GM21529 (cell line): ENCODE results near the gene TBX6.
"Not testable (repeated sequence)": the region's sequence is repeated elsewhere in the genome, so short reads cannot be mapped to it uniquely, and the experiment has no call there.

Experiments used
- ATAC-seq: cut with Tn5 transposase; IDR thresholded peaks from one replicate; pipeline ENCODE4 v1.9.1; 2021; ENCODE audit not compliant: unreplicated experiment

Gene TBX6

DNA sequence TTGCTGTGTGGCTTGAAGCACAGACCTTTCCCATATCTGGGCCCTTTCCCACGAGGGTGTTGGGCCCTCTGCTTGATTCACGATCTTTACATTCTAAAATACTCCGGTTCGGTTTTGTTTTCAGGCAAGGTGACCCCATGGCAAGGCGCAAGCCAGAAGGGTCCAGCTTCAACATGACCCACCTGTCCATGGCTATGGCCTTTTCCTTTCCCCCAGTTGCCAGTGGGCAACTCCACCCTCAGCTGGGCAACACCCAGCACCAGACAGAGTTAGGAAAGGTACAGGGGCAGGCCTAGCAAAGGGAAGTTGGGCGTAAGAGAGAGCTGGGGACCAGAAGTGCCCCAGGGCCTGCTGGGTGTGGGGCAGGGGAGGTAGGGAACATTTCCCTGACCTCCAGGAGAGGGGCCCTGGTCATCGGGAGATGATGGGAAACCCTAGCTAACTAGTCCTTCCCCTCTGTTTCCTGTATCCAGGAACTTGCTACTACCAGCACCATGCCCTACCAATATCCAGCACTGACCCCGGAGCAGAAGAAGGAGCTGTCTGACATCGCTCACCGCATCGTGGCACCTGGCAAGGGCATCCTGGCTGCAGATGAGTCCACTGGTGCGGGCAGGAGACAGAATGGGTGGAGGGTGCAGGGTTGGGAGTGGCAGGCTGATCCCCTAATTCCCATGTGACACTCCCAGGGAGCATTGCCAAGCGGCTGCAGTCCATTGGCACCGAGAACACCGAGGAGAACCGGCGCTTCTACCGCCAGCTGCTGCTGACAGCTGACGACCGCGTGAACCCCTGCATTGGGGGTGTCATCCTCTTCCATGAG is 24.8 kb downstream of the TBX6 start:
- ATAC-seq: no peak

DNA sequence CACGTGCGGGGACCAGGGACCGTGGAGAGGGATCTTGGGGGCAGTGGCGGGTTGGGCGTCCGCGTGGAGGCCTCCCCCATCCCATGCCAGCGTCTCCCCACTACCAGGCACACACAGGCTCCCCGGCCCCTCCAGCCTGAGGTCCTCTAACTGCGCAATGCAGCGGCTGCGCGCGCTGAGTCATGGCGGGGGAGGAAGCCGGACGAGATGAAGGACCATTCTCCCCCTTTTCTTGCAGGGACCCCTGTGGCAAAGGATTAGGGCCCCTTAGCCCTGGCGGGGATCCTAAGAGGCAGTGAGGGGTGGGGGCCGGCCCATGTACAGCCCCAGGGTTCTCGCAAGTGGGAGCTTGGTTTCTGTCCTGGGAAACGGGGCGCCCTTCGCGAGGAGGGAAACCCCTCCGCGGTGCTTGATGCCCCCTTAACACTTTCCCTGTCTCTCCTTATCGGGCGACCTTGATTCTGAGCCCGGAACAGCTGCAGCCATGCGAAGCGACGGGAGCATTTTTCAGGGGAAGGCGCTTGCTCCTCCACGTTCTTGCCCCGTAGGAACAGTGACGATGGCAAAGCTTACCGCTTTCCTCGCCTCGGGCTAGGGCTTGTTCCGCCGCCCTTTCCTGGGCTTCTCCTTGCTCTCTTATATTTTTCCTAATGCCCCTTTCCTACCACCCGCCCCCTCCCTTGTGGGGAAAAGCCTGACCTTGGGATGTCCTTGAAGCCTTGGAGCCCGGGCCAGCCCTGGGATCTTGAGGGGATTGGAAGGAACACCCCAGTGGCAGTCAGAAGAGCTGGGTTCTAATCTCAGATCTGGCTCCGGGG is 25.6 kb downstream of the TBX6 start:
- peak; percentile 3 for ATAC-seq

DNA sequence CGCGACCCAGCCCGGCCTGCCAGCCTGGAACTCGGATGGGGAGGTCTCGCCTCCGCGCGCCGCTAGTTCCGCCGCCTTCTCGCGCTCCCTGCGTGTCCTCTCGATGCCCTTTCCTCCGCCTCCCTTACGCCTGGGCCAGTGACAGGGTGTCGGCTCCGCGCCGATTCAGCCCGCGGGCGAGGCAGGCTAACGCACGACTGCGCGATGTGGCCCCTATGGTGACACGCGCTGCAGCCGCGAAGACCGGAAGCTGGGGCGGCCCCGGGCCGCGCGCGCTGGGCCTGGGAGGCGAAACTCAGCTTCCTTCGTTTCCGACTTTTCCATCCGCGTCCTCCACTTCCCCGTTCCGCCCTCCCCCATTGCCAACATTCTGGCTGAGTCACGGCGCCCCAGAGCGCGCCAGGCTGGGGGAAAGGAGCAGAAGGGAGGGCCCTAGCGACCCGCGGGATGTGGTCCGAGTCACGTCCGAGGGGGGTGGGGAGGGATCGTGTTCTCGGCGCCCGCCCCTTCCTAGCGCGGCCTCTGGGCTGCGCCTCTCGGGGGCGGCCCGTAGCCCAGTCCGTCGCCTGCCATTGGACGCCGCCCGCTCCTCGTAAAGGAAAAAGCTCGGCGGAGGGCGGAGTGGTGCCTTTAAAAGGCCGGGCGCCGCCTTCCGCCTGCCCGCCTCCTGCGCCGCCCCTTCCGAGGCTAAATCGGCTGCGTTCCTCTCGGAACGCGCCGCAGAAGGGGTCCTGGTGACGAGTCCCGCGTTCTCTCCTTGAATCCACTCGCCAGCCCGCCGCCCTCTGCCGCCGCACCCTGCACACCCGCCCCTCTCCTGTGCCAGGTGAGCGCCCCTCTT is 26.4 kb downstream of the TBX6 start, which contains the start of gene ALDOA:
Gene ALDOA (plus strand): TSS at position 659 of the 841 bp plus-strand sequence. CDS start 1,138 bp downstream, outside the sequence.
- peak; percentile 79 for ATAC-seq

DNA sequence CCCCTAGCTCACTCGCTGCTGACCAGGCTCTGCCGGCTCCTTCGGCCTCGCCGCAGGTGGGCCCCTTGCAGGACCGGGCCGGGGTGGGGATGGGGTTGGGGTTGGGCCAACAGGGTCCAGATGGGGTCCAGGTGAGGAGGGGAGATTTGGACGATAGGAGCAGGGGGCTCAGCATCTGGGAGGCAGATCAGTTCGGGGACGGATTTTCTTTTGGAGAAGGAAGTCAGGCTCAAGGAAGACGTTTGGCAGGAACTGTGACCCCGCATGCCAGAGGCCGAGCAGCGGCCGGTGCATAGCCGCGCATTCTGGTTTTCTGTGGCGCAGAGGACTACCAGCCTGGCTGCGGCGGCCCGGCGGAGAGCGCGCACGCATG is 27.0 kb downstream of the TBX6 start:
- no peak for ATAC-seq

DNA sequence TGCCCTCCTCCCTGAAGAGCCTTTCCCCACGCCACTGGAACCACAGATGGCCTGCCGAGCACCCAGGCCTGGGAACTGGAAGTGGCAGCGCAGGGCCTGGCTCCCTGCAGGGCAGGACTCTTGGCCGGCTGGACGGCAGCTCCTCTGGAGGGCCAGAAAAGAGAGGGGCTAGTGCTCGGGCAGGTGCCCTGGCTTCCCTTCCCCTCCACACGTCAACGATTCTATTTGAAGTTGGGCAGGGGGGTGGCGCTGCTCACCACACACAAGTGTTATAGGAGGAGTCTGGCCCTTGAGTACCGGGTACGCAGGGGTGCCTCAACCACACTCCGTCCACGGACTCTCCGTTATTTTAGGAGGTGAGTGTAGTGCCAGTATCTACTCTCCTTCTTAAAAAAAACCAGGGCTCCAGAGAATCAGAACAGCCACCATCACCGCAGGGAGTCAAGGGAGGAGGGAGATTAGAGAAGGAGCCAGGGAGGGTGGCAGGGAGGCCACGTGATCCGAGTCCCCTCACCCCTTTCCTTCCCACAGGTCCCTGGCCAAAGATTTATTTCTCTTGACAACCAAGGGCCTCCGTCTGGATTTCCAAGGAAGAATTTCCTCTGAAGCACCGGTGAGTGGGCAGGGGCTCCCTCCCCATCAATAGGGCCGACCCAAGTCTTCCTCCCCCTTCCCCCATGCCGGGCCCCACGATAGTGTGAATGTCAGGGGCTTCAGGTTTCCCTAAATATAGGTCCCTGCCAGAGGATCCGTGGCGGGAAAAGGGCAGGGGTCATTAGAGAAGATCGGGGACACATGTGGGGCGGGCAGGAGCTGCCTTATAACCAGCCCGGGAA is 27.6 kb downstream of the TBX6 start:
- ATAC-seq: peak; percentile 40

DNA sequence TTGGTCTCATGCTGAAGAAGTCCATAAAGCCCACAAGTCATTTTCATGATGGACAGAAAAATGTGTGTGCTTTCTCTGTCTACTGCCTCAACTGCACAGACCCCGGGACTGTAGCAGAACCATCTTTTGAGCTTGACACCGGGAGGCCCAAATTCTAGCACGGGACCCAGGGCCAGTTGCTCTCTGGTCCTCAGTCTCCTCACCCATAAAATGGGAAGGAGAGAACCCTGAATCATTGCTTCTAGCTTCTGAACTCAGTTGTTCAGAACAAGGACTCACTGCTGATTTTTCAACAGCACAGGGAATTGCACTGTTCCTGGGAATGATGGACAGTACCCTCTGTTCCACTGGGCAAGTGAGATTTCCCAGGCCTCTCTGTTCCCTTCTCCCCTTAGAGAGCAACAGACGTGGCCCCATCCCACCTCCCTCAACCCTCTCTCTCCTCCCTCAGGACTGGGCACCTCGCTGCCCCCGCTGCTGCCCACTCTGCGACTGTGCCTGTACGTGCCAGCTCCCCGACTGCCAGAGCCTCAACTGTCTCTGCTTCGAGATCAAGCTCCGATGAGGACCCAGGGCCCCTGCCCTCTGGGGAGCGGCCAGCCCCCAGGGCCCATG is 28.3 kb downstream of the TBX6 start:
- ATAC-seq: no peak

DNA sequence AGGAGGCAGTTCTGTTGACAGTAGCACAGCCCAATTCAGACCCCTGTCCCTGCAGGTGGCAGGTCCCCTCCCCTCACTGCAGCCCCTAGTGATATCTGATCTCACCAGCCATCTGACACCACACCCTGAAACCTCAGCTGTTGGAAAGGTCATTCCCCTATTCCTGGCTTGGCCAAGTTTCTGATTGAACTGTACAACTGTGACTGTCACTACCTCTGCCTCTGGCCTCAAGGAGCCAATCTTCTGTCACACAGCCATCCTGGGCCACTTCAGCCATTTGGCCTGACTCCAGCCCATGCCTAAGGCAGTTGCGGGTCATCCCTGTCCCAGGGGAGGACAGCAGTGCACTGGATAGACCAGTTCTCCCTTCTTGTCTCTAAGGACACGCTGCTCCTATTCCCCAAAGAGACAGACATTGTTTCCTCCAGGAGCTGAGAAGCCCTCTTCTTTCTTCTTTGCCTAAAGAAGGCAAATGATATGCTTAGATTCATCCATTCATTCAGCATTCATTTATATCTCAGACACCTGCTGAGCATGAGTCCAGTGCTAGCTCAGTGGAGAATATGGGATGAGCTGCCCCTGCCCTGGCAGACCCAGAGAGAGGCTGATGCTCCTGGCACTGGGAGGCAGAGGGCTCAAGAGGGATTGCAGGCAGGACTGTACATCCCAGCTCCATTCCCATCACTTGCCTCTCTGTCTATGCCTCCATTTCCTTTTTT is 30.7 kb downstream of the TBX6 start:
- ATAC-seq: no peak

DNA sequence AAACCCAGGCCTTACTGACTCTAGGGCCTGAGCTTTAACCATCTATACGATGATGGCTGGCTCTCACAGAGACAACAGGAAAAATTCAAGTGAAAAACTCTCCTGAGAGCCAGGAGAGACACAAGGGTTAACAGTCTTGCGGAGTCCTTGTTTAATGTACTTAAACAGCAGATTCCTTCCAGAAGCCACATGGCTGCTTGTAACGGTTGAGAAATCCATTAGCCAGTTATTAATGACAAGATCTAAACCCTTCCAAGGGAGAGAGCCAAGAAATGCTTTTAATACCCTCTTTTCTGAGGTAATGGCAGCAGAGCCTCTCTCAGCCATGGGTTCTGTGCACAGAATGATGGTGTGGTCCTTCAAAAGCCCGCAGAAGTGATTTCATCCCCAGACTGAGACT is 31.4 kb downstream of the TBX6 start:
- no peak for ATAC-seq

DNA sequence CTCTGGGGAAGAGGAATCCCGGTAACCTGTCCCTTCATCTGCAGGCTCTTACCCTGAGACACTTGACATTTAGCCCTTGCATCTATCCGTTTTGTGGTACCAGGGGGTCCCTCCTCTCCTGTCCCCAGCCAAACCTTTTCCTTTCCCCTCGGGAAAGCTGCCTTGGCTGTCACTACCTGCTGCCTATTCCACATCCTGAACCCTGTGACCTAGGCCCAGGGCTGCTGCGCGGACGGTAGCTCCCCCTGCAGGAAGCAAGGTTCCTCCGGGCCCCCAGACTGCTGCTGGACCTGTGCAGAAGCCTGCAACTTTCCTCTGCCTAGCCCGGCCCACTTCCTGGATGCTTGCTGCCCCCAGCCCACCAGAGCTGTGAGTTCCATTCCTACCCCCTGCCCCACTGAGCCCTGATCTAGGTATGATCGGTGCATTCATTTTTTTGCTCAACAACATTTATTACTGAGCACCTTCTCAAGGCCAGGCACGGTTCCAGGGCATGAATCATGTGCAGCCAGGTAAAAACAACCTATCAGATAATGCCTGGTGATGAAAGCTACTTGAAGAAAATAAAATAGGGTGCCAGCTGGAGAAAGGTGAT is 36.7 kb downstream of the TBX6 start:
- no peak for ATAC-seq

DNA sequence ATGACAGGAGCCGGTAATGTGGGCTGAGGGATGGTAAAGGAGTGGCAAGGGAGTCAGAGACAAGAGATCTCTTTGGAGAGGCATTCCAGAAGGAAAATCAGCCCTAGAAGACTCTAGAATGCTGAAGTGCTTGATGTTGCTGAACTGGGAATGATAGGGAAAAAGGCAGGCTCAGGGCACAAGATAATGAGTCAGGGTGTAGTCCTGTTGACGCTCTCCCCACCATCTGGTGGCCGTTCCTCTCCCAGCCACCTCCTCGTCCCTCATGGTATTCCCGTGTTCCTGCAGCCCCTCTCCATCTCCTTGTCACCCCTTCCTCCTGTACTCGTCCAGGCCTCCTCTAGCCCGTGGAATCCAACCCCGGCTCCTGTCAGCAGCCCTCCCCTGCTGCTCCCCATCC is 37.3 kb downstream of the TBX6 start:
- ATAC-seq: no peak

DNA sequence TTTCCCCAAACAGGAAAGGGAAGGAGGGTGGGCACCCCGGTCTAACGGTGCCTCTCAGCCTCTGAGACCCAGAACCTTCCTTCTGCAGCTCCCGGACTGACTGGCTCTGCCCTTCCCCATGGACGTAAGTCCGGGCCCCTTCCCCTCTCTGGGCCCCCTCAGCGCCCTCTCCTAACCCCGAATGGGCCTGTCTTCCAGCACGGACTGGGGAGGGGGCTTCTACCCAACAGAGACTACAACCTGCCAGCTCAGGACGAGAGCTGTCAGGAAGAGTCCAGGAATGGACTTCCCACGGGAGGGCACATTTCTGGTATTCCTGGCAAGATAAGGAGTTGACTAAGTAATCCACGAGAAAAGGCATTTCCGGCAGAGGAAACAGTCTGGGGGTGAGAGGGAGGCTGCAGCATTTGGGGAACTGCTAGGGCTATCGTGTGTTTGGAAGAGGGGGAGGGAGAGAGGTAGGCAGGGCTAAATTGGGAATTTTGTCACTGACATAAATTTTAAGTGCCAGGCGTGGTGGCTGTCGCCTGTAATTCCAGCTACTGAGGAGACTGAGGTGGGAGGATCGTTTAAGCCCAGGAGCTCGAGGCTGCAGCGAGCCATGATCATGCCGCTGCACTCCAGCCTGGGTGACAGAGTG is 38.2 kb downstream of the TBX6 start:
- ATAC-seq: no peak

DNA sequence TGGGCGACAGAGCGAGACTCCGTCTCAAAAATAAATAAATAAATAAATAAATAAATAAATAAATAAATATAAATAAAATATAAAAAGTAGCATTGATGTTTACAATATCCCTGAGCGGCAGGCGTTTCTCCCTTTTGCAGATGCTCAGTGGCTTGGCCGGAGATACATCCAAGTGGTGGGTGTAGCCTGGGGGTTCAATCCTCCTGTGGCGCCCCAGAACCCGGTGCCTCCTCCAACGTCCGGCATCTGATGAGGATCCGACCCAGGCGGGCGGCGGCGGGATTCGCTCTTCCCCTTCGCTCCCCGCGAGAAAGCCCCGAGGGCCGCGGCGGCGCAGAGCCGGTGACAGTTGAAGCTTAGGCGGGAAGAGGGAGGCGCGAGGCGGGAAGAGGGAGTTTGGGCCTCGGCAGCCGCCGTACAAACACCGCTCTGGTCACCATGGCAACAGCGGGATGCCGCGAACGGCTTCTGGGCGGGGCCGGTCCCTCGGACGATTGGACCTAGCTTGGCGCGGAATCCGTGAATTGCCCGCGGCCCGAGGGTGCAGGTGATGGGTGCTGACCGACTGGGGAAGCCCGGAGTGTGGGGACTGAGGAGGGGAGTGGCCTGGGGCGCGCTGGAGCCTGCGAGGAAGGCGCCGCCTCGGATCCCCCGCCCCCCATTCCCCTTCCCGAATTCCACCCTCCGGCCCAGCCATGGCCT is 38.9 kb downstream of the TBX6 start:
- no peak for ATAC-seq

DNA sequence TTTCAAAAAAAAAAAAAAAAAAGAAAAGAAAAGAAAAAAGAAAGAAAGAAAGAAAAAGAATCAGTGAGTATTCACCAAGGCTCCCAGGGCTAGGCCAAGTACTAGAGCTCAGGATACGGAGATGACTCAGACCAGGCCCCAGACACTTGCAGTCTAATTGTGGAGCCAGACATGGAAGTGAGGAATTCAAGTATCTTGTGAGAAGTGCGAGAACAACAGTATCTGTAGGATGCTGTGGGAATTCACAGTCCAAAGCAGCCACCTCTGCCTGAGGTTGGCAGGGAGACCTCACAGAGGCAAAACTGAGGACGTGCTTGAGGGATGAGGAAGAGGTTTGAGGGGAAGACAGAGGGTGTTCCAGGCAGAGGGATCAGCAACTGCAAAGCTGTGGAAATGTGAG is 40.2 kb downstream of the TBX6 start:
- ATAC-seq: no peak

DNA sequence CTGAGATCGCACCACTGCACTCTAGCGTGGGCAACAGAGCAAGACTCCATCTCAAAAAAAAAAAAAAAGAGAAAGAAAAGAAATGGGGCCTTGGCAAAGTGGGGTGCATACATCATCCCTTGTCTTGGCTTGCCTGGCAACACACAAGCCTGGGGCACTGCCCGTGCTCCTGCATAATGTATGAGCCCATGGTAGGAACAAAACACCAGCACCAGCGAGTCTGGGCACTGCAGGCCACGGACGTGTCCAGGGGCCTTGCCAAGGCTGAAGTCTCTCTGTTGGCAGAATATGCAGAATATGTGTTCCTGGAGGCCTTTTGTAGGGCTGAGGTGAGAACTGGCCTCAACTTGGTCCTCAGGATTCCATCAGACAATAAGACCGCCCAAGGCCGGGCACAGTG is 41.9 kb downstream of the TBX6 start:
- ATAC-seq: no peak

DNA sequence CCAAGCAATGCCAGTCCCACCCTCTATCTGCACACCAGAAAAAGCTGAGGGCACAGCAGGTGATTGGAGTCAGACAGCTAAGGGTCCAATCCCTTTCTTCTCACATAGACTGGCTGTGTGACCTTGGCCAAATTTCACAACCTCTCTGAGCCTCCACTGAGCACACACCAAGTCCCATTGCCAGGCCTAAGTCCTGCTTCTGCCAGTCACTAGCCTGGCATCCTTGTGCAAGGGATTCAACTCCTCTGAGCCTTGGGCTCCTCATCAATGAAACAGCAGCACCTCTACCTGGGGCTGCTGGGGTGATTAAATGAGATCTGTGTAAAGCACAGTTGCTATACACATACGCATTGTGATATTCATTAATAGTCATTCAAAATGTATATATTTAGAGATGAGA is 45.1 kb downstream of the TBX6 start:
- ATAC-seq: no peak

DNA sequence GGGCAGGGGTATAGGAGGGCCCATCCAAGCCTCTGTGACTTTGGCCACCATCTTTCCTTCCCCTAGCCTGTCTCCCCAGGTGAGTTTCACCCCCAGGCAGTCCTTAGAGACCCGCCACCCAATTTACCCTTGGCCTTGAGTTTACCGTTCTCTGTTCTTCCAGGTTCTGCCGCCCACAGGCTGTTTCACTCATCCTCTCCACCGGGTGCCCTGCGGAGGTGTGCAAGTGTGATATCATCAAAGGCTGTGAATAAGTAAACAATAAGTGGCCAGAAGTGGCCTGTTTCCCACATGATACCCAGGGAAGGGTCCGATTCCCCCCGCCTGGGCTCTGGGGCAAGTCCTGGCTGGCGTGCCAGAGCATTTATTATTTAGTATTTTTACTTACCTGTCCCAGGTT is 45.5 kb downstream of the TBX6 start:
- no peak for ATAC-seq

DNA sequence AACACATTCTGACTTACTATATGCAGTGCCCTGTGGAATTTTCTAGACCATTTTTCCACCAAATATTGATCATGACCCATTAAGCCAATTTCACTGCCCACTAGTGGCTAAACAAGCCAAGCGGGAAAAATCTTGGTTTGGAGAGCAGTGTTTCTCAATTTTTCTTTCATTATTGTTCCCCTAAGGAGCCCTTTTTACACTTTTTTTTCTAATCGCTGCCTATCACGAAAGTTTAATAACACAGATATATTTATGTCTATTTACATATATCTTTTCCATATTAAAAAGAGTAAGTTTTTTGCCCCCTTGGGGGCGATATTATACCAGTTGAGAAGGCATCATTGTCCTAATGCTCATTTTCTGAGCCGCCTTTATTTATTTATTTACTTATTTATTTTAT is 49.9 kb downstream of the TBX6 start:
- ATAC-seq: no peak

DNA sequence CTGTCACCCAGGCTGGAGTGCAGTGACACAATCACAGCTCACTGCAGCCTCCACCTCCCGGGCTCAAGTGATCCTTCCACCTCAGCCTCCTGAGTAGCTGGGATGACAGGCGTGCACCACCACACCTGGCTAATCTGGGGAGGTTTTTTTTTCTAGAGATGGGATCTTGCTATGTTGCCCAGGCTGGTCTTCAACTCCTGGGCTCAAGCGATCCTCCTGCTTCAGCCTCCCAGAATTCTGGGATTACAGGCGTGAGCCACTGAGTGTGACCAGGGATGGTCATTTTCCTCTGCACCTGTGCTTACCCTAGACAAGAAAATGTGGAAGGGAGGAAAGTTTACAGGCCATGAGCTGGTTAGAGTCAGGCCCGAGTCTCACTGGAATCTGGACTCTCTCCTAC is 51.0 kb downstream of the TBX6 start:
- ATAC-seq: not testable (repeated sequence)
